Liver (tissue), 9 donors: Measurements from ENCODE around the gene RERE. TPM values are rescaled to one million over a fixed set of nuclear protein-coding genes. Genes with fewer than 3 reads are reported as not detected.

Experiments used
- DNase-seq: peaks from one replicate; pipeline ENCODE4 v3.0.0-alpha.2; 2017; ENCODE audit warnings: low spot score
- H3K27ac ChIP-seq, 2 donors: one replicate each; pipeline ENCODE4 v1.7.0; 2013; ENCODE audit warnings: inconsistent platforms in 2 of 2, low read length in 2 of 2, control low read depth in 1 of 2, low read depth in 1 of 2, mild to moderate bottlenecking in 1 of 2
- H3K27me3 ChIP-seq, 4 donors: one replicate each; pipeline versions ENCODE4 v1.6.1 to v1.7.0; 2013; ENCODE audit warnings: low read length in 3 of 4, inconsistent platforms in 1 of 4, mild to moderate bottlenecking in 1 of 4, moderate library complexity in 1 of 4; ENCODE audit not compliant: control insufficient read depth in 4 of 4, insufficient read depth in 4 of 4
- H3K36me3 ChIP-seq, 4 donors: one replicate each; pipeline versions ENCODE4 v1.6.1 to v1.7.0; 2013; ENCODE audit warnings: low read length in 3 of 4, mild to moderate bottlenecking in 3 of 4, low read depth in 1 of 4, moderate library complexity in 1 of 4; ENCODE audit not compliant: control insufficient read depth in 4 of 4, insufficient read depth in 3 of 4
- H3K4me1 ChIP-seq, 4 donors: one replicate each; pipeline versions ENCODE4 v1.6.1 to v1.7.0; 2013; ENCODE audit warnings: low read length in 3 of 4, mild to moderate bottlenecking in 3 of 4, moderate library complexity in 1 of 4; ENCODE audit not compliant: control insufficient read depth in 4 of 4, insufficient read depth in 4 of 4
- H3K4me3 ChIP-seq, 3 donors: one replicate each; pipeline versions ENCODE4 v1.6.1 to v1.7.0; 2013; ENCODE audit warnings: low read length in 3 of 3, control low read depth in 1 of 3, low read depth in 1 of 3, mild to moderate bottlenecking in 1 of 3
- H3K9ac ChIP-seq, 2 donors: one replicate each; pipeline ENCODE4 v1.7.0; 2013; ENCODE audit warnings: low read length in 2 of 2, mild to moderate bottlenecking in 2 of 2, moderate library complexity in 2 of 2, control low read depth in 1 of 2, low read depth in 1 of 2
- H3K9me3 ChIP-seq, 4 donors: one replicate each; pipeline versions ENCODE4 v1.6.1 to v1.7.0; 2013; ENCODE audit warnings: low read length in 3 of 4; ENCODE audit not compliant: control insufficient read depth in 4 of 4
- ATF3 ChIP-seq: IDR thresholded peaks from 2 replicates; pipeline ENCODE4 v1.6.1; 2016; ENCODE audit warnings: antibody characterized with exemption
- CTCF ChIP-seq: fragments of 150-350 bp; IDR thresholded peaks from 2 replicates; pipeline ENCODE4 v1.5.1; 2017; ENCODE audit warnings: improper control_type of control experiment, low read depth, low read length; ENCODE audit not compliant: missing input control
- EGR1 ChIP-seq, 2 donors: IDR thresholded peaks; 2 replicates each; pipeline ENCODE4 v1.6.1; 2016 to 2018; ENCODE audit warnings: antibody characterized with exemption in 2 of 2, low read depth in 2 of 2
- FOXA1 ChIP-seq: IDR thresholded peaks from 2 replicates; pipeline ENCODE4 v1.6.1; 2016; ENCODE audit warnings: antibody characterized with exemption
- FOXA2 ChIP-seq: IDR thresholded peaks from 2 replicates; pipeline ENCODE4 v1.6.1; 2016; ENCODE audit warnings: antibody characterized with exemption
- GABPA ChIP-seq, 2 donors: IDR thresholded peaks in 1 of 2; conservative IDR thresholded peaks in 1 of 2; 2 replicates each; pipeline ENCODE4 v1.6.1; 2016; ENCODE audit warnings: antibody characterized with exemption in 2 of 2, mild to moderate bottlenecking in 1 of 2, moderate library complexity in 1 of 2
- HNF4A ChIP-seq, 2 donors: conservative IDR thresholded peaks; 2 replicates each; pipeline ENCODE4 v1.6.1; 2016; ENCODE audit warnings: antibody characterized with exemption in 2 of 2, mild to moderate bottlenecking in 2 of 2
- JUND ChIP-seq, 2 donors: IDR thresholded peaks; 2 replicates each; pipeline ENCODE4 v1.6.1; 2016; ENCODE audit warnings: antibody characterized with exemption in 2 of 2
- MAX ChIP-seq: IDR thresholded peaks from 2 replicates; pipeline ENCODE4 v1.6.1; 2016; ENCODE audit warnings: antibody characterized with exemption
- NR2F2 ChIP-seq: IDR thresholded peaks from 2 replicates; pipeline ENCODE4 v1.6.1; 2016; ENCODE audit warnings: antibody characterized with exemption
- RAD21 ChIP-seq, 2 donors: IDR thresholded peaks; 2 replicates each; pipeline ENCODE4 v1.6.1; 2016; ENCODE audit warnings: antibody characterized with exemption in 2 of 2, mild to moderate bottlenecking in 2 of 2
- REST ChIP-seq: IDR thresholded peaks from 2 replicates; pipeline ENCODE4 v1.6.1; 2016; ENCODE audit warnings: antibody characterized with exemption, mild to moderate bottlenecking
- RXRA ChIP-seq, 2 donors: IDR thresholded peaks; 2 replicates each; pipeline ENCODE4 v1.6.1; 2017 to 2018; ENCODE audit warnings: antibody characterized with exemption in 2 of 2, mild to moderate bottlenecking in 1 of 2
- SP1 ChIP-seq: IDR thresholded peaks from 2 replicates; pipeline ENCODE4 v1.6.1; 2018; ENCODE audit warnings: antibody characterized with exemption, mild to moderate bottlenecking
- TAF1 ChIP-seq: conservative IDR thresholded peaks from 2 replicates; pipeline ENCODE4 v1.6.1; 2016; ENCODE audit warnings: antibody characterized with exemption, mild to moderate bottlenecking
- YY1 ChIP-seq: IDR thresholded peaks from 2 replicates; pipeline ENCODE4 v1.6.1; 2016; ENCODE audit warnings: antibody characterized with exemption, mild to moderate bottlenecking
- ZBTB33 ChIP-seq: IDR thresholded peaks from 2 replicates; pipeline ENCODE4 v1.6.1; 2016; ENCODE audit warnings: antibody characterized with exemption
- WGBS: extraction: QIAGEN DNeasy Blood & Tissue Kit; methylation state at CpG from one replicate; pipeline ENCODE4 v1.1.7; 2013; 5-methylcytosine and 5-hydroxymethylcytosine counted together
- polyA plus RNA-seq, 2 donors: library from polyadenylated mRNA; stranded (reverse) in 1 of 2; unstranded in 1 of 2; fragments of 200-250 nt in 1 of 2; fragments of >200 nt in 1 of 2; fragmentation: Nextera tagmentation in 1 of 2; extraction: Ambion mirVana in 1 of 2; gene quantifications; one replicate each; pipeline versions ENCODE4 v1.2.1 to v1.2.3, GENCODE V29; 2013 to 2015
- total RNA-seq, 2 donors: library from RNA; depleted of rRNA; stranded (reverse); fragments of >200 nt; gene quantifications; one replicate each; pipeline ENCODE4 v1.2.3, GENCODE V29; 2014
- donor health status: healthy.
- donor health status: healthy.
- donor health status: healthy.
- donor health status: healthy.
- donor health status: healthy.

The RERE gene
- total and polyA plus RNA-seq, 4 donors = 9.8 to 49.1 (median 24.8) TPM

- no peak overlapping the region for H3K27ac ChIP-seq
- H3K9ac ChIP-seq = no peak overlapping the region
- H3K36me3 ChIP-seq = no peaks in the 10 kb centered on the region
- H3K9me3 ChIP-seq = no peaks in the 10 kb centered on the region
- TF ChIP-seq NR2F2 (no peak), CTCF (no peak), HNF4A (conservative IDR thresholded peaks at IDR 0.05) (no peak), FOXA2 (no peak), MAX (no peak), FOXA1 (no peak), ATF3 (no peak), ZBTB33 (no peak), REST (no peak), RAD21 (IDR thresholded peaks at IDR 0.05) (no peak), GABPA (IDR thresholded peaks at IDR 0.05 in 1 of 2, conservative IDR thresholded peaks at IDR 0.05 in 1 of 2) (no peak), YY1 (no peak), RXRA (IDR thresholded peaks at IDR 0.05) (no peak), EGR1 (IDR thresholded peaks at IDR 0.05; ENCODE audit: low read depth in 2 of 2) (no peak), JUND (IDR thresholded peaks at IDR 0.05) (no peak), SP1 (no peak)
- H3K4me1 ChIP-seq = peaks cover 2 to 17% (median 14%) of the 10 kb centered on the region in 4 donors
- 96% methylated on average over 1 of the region's 1 CpG for WGBS
- DNase-seq = no peak
- H3K27me3 ChIP-seq = no peaks in the 10 kb centered on the region
- H3K4me3 ChIP-seq = no peak overlapping the region
These were observed 250.3 kb downstream of the RERE start for GRCh38 chr1:8567146-8567545.

GRCh38 chr1:8565802-8566201, 251.6 kb downstream of the RERE start:
- TF ChIP-seq MAX = no peak
- no peak for TF ChIP-seq TAF1
- no peak for TF ChIP-seq CTCF
- no peak for TF ChIP-seq ATF3
- no peak for TF ChIP-seq YY1
- TF ChIP-seq REST = no peak
- TF ChIP-seq JUND (IDR thresholded peaks at IDR 0.05) = no peak
- TF ChIP-seq FOXA1 = no peak
- TF ChIP-seq HNF4A (conservative IDR thresholded peaks at IDR 0.05) = no peak
- DNase-seq = no peak
- H3K27ac ChIP-seq = no peak overlapping the region
- no peak overlapping the region for H3K4me3 ChIP-seq
- no peaks in the 10 kb centered on the region for H3K36me3 ChIP-seq
- WGBS = 96% methylated on average over 3 of the region's 3 CpGs
- no peaks in the 10 kb centered on the region for H3K27me3 ChIP-seq
- peaks cover 2 to 13% (median 10%) of the 10 kb centered on the region in 4 donors for H3K4me1 ChIP-seq
- no peaks in the 10 kb centered on the region for H3K9me3 ChIP-seq
- no peak overlapping the region for H3K9ac ChIP-seq
